ENCODE data around the gene GNG7. TPM values are rescaled to one million over a fixed set of nuclear protein-coding genes. Genes with fewer than 3 reads are reported as not detected.
"Not testable (repeated sequence)": the region's sequence is repeated elsewhere in the genome, so short reads cannot be mapped to it uniquely, and the experiment has no call there.

Gene GNG7
- total RNA-seq, 1 donor, result 0.45 TPM

GRCh38 chr19:2627855-2628254, 74.6 kb downstream of the GNG7 start:
- TF ChIP-seq, protein P1, sequence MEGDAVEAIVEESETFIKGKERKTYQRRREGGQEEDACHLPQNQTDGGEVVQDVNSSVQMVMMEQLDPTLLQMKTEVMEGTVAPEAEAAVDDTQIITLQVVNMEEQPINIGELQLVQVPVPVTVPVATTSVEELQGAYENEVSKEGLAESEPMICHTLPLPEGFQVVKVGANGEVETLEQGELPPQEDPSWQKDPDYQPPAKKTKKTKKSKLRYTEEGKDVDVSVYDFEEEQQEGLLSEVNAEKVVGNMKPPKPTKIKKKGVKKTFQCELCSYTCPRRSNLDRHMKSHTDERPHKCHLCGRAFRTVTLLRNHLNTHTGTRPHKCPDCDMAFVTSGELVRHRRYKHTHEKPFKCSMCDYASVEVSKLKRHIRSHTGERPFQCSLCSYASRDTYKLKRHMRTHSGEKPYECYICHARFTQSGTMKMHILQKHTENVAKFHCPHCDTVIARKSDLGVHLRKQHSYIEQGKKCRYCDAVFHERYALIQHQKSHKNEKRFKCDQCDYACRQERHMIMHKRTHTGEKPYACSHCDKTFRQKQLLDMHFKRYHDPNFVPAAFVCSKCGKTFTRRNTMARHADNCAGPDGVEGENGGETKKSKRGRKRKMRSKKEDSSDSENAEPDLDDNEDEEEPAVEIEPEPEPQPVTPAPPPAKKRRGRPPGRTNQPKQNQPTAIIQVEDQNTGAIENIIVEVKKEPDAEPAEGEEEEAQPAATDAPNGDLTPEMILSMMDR (IDR thresholded peaks at IDR 0.05; ENCODE audit: insufficient read depth, low read length), result no peak
- H3K4me3 ChIP-seq (ENCODE audit: low read depth, low read length), result no peak overlapping the region
- DNase-seq (ENCODE audit: low read depth), result peak; percentile 28

GRCh38 chr19:2627319-2627829, 75.1 kb downstream of the GNG7 start:
- H3K4me3 ChIP-seq (ENCODE audit: low read depth, low read length), result no peak overlapping the region
- DNase-seq (ENCODE audit: low read depth), result peak; percentile 97
- TF ChIP-seq, protein P1 (IDR thresholded peaks at IDR 0.05; ENCODE audit: insufficient read depth, low read length), result no peak

GRCh38 chr19:2625434-2625833, 77.1 kb downstream of the GNG7 start:
- DNase-seq (ENCODE audit: low read depth), result no peak
- H3K4me3 ChIP-seq (ENCODE audit: low read depth, low read length), result no peak overlapping the region
- TF ChIP-seq, protein P1 (IDR thresholded peaks at IDR 0.05; ENCODE audit: insufficient read depth, low read length), result no peak

- TF ChIP-seq, protein P1 (IDR thresholded peaks at IDR 0.05; ENCODE audit: insufficient read depth, low read length), result no peak
- DNase-seq (ENCODE audit: low read depth), result no peak
Observed at GRCh38 chr19:2624537-2625091, 77.9 kb downstream of the GNG7 start.

GRCh38 chr19:2623798-2624197, 78.7 kb downstream of the GNG7 start:
- TF ChIP-seq, protein P1 (IDR thresholded peaks at IDR 0.05; ENCODE audit: insufficient read depth, low read length), result no peak
- no peak for DNase-seq (ENCODE audit: low read depth)
- H3K4me3 ChIP-seq (ENCODE audit: low read depth, low read length), result no peak overlapping the region

More at GRCh38 chr19:2624537-2625091, 77.9 kb downstream of the GNG7 start:
- no peak overlapping the region for H3K4me3 ChIP-seq (ENCODE audit: low read depth, low read length)

DNA sequence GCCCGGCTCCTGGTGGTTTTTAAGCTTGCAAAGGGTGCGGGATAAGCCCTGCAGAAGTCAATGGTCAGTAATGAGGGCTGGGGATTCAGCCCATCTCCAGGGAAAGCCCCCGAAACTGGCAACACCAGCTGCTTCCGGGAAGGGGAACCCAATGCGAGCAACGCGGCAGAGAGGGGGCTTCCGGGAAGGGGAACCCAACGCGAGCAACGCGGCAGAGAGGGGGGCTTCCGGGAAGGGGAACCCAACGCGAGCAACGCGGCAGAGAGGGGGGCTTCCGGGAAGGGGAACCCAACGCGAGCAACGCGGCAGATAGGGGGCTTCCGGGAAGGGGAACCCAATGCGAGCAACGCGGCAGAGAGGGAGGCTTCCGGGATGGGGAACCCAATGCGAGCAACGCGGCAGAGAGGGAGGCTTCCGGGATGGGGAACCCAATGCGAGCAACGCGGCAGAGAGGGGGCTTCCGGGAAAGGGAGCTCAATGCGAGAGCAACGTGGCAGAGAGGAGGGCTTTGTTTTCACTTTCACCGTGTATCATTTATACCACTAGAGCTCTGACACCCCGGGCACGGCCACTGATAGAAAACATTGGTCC, 80.0 kb downstream of the GNG7 start:
- H3K4me3 ChIP-seq (ENCODE audit: low read depth, low read length); DNase-seq (ENCODE audit: low read depth): not testable (repeated sequence)

DNA sequence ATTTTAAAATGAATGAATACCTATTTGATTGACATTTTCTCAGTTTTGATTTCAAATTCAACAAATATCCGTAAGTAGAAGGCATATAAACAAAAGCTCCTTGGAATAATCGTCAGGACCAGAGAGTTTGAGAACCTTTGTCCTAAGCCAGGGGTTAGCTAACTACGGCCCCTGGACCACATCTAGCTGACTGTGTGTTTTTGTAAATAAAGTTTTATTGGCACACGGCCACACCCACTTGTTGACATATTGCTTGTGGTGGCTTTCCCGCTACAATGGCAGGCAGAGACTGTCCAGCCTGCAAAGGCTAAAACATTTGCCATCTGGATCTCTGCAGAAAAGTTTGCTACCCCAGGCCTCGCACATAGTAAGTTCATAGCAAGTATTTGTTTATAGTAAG, 83.4 kb downstream of the GNG7 start:
- no peak for DNase-seq (ENCODE audit: low read depth)

More for the DNA sequence above, 83.4 kb downstream of the GNG7 start:
- TF ChIP-seq, protein P1 (IDR thresholded peaks at IDR 0.05; ENCODE audit: insufficient read depth, low read length), result no peak
- H3K4me3 ChIP-seq (ENCODE audit: low read depth, low read length), result no peak overlapping the region

All from fibroblast of the aortic adventitia (primary cell).